WTC11 (cell line): Measurements from ENCODE around the gene CAMK2A. TPM values are rescaled to one million over a fixed set of nuclear protein-coding genes. Genes with fewer than 3 reads are reported as not detected.

Experiments
- ATAC-seq: fragments of 200-7000 bp; cut with Tn5 transposase; 2 replicates; pipeline ENCODE4 v1.10.0; 2021; ENCODE audit warnings: mild to moderate bottlenecking, moderate library complexity
- CTCF ChIA-PET: fragments of 300-600 bp; sonication (Branson Sonifier 250); formaldehyde crosslinking; loops from one replicate; lab custom pipeline; 2021; ENCODE audit warnings: antibody characterized with exemption; lab: Charles Lee
- POLR2A ChIA-PET: fragments of 350-600 bp; sonication (Branson Sonifier 250); formaldehyde crosslinking; loops from one replicate; lab custom pipeline; 2021; ENCODE audit warnings: antibody characterized with exemption; lab: Charles Lee
- DNase-seq: peaks from one replicate; pipeline ENCODE4 v3.0.0; 2021; ENCODE audit warnings: low spot score
- H3K27ac Mint-ChIP-seq: 2 replicates; pipeline ENCODE4 v1.8.0; 2021; ENCODE audit warnings: mixed read lengths
- H3K27me3 Mint-ChIP-seq: 2 replicates; pipeline ENCODE4 v1.8.0; 2021; ENCODE audit warnings: low read depth, mild to moderate bottlenecking, moderate library complexity, mixed read lengths
- H3K36me3 Mint-ChIP-seq: 2 replicates; pipeline ENCODE4 v1.8.0; 2021; ENCODE audit warnings: mixed read lengths
- H3K4me1 Mint-ChIP-seq: 2 replicates; pipeline ENCODE4 v1.8.0; 2022; ENCODE audit warnings: mixed read lengths
- H3K4me3 Mint-ChIP-seq: 2 replicates; pipeline ENCODE4 v1.8.0; 2021; ENCODE audit warnings: mild to moderate bottlenecking, moderate library complexity, mixed read lengths
- H3K9me3 Mint-ChIP-seq: 2 replicates; pipeline ENCODE4 v1.8.0; 2021; ENCODE audit warnings: mixed read lengths
- CBFB ChIP-seq: sonication (generic); formaldehyde crosslinking; IDR thresholded peaks from 2 replicates; pipeline ENCODE4 v1.8.1; 2022; ENCODE audit warnings: mild to moderate bottlenecking, low read depth, missing genetic modification reagents
- ELF4 ChIP-seq: sonication (generic); formaldehyde crosslinking; IDR thresholded peaks from 2 replicates; pipeline ENCODE4 v1.8.1; 2022; ENCODE audit warnings: low read depth, mild to moderate bottlenecking, moderate library complexity, missing genetic modification reagents
- EMX1 ChIP-seq: fragments of 250-450 bp; sonication (Bioruptor Pico); IDR thresholded peaks from 2 replicates; pipeline ENCODE4 v1.8.0; 2021; ENCODE audit warnings: mild to moderate bottlenecking
- FOXK1 ChIP-seq: sonication (generic); formaldehyde crosslinking; IDR thresholded peaks from 2 replicates; pipeline ENCODE4 v1.8.0; 2022; ENCODE audit warnings: mild to moderate bottlenecking, moderate library complexity, missing genetic modification reagents
- GRHL2 ChIP-seq: fragments of 250-450 bp; sonication (Bioruptor Pico); IDR thresholded peaks from 2 replicates; pipeline ENCODE4 v1.8.0; 2022; ENCODE audit warnings: mild to moderate bottlenecking, moderate library complexity; ENCODE audit not compliant: insufficient replicate concordance, severe bottlenecking
- GTF2I ChIP-seq: fragments of 250-450 bp; sonication (Bioruptor Pico); conservative IDR thresholded peaks from 2 replicates; pipeline ENCODE4 v1.4.0; 2021; ENCODE audit warnings: mild to moderate bottlenecking
- IRF2 ChIP-seq: sonication (generic); formaldehyde crosslinking; IDR thresholded peaks from 2 replicates; pipeline ENCODE4 v1.8.0; 2022; ENCODE audit warnings: low read depth, missing genetic modification reagents, borderline replicate concordance
- NR3C1 ChIP-seq: sonication (generic); formaldehyde crosslinking; conservative IDR thresholded peaks from 2 replicates; pipeline ENCODE4 v1.8.1; 2023; ENCODE audit warnings: low read depth, mild to moderate bottlenecking, missing genetic modification reagents
- ZMAT4 ChIP-seq: fragments of 250-450 bp; sonication (Bioruptor Pico); IDR thresholded peaks from 2 replicates; pipeline ENCODE4 v1.9.0; 2021; ENCODE audit warnings: mild to moderate bottlenecking
- total RNA-seq: library from RNA; stranded (reverse); gene quantifications from 3 replicates; pipeline ENCODE4 v1.2.3, GENCODE V29; 2021
- TF ChIP-seq, protein P1 (sequence below): sonication (generic); formaldehyde crosslinking; IDR thresholded peaks from 2 replicates; pipeline ENCODE4 v1.8.1; 2022; ENCODE audit warnings: low read depth, missing genetic modification reagents, borderline replicate concordance
- TF ChIP-seq, protein P2 (sequence below): sonication (generic); formaldehyde crosslinking; IDR thresholded peaks from 2 replicates; pipeline ENCODE4 v1.8.1; 2023; ENCODE audit warnings: mild to moderate bottlenecking, missing genetic modification reagents
- TF ChIP-seq, protein P3 (sequence below): fragments of 250-450 bp; sonication (Bioruptor Pico); conservative IDR thresholded peaks from 2 replicates; pipeline ENCODE4 v1.9.0; 2021; ENCODE audit warnings: mild to moderate bottlenecking
- TF ChIP-seq, protein P4 (sequence below): fragments of 250-450 bp; sonication (Bioruptor Pico); IDR thresholded peaks from 2 replicates; pipeline ENCODE4 v1.9.0; 2021; ENCODE audit warnings: mild to moderate bottlenecking, borderline replicate concordance
- TF ChIP-seq, protein P5 (sequence below): sonication (generic); formaldehyde crosslinking; IDR thresholded peaks from 2 replicates; pipeline ENCODE4 v1.8.0; 2022; ENCODE audit warnings: mild to moderate bottlenecking, missing genetic modification reagents
- TF ChIP-seq, protein P6 (sequence below): sonication (generic); formaldehyde crosslinking; IDR thresholded peaks from 2 replicates; pipeline ENCODE4 v1.8.0; 2022; ENCODE audit warnings: mild to moderate bottlenecking, missing genetic modification reagents

CAMK2A gene
- total RNA-seq, 1 experiment from 2014 or later, result 0.13 TPM

DNA sequence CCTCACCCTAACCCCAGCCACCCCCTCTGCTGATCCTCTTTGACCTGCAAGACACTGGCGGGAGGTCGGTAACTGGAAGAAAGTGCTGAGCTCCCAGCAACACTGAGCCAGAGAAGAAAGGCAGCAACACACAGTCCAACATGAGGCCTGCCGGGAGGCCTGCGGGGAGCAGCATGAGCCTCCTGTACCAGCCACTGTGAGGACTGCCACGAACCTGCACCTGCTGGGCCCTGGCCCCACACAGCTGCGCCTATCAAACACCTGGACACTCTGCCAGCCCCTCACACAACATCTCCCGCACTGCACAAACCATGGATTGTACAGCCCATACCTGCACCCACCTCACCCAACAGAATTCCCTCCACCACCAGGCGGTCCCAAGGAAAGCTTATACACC is 18.3 kb downstream of the CAMK2A start (continued):
- TF ChIP-seq, protein P1, sequence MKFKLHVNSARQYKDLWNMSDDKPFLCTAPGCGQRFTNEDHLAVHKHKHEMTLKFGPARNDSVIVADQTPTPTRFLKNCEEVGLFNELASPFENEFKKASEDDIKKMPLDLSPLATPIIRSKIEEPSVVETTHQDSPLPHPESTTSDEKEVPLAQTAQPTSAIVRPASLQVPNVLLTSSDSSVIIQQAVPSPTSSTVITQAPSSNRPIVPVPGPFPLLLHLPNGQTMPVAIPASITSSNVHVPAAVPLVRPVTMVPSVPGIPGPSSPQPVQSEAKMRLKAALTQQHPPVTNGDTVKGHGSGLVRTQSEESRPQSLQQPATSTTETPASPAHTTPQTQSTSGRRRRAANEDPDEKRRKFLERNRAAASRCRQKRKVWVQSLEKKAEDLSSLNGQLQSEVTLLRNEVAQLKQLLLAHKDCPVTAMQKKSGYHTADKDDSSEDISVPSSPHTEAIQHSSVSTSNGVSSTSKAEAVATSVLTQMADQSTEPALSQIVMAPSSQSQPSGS (CRISPR knock-in tag), result no peak
- TF ChIP-seq EMX1 (CRISPR knock-in tag), result no peak
- TF ChIP-seq, protein P2, sequence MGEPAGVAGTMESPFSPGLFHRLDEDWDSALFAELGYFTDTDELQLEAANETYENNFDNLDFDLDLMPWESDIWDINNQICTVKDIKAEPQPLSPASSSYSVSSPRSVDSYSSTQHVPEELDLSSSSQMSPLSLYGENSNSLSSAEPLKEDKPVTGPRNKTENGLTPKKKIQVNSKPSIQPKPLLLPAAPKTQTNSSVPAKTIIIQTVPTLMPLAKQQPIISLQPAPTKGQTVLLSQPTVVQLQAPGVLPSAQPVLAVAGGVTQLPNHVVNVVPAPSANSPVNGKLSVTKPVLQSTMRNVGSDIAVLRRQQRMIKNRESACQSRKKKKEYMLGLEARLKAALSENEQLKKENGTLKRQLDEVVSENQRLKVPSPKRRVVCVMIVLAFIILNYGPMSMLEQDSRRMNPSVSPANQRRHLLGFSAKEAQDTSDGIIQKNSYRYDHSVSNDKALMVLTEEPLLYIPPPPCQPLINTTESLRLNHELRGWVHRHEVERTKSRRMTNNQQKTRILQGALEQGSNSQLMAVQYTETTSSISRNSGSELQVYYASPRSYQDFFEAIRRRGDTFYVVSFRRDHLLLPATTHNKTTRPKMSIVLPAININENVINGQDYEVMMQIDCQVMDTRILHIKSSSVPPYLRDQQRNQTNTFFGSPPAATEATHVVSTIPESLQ (CRISPR knock-in tag), result no peak
- no peak for TF ChIP-seq GTF2I (CRISPR knock-in tag)

DNA sequence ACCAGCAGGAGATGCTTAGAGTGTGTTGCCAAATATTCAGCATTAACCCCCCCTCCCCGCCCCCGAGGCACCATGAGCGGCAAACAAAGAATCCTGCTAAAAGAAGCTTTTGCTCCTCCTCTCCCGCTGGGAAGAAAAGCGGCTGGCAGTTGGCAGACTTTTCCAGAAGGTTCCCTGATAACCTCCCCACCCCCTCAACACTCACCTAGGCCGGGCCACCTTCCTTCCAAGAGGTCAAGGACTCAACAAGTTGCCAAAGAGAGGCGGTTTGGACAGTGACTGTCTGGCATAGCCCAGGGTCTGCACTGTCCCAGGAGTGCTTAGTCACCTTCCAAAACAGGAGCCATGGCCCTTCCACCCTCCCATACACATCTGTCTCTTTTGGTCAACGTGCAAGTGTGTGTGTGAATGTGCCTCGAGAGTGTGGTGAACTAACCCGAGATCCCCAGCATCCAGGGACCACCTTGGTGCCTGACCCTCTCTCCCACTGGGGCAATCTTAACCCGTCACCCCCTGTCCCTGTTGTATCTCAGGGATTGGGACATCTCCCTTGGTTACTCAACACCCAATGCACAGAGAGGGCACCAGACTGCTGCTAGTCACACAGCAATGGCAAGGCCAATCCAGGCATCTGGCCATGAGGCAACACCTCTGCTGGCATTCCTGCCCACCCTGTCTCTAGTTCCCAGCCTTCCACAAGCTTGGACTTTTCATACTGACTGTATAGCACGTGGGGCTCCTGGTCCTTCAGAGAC is 18.9 kb downstream of the CAMK2A start:
- Mint-ChIP-seq H3K27ac (no peak overlapping the region), H3K4me3 (no peak overlapping the region), H3K36me3 (no peaks in the 10 kb centered on the region), H3K27me3 (no peaks in the 10 kb centered on the region), H3K9me3 (no peaks in the 10 kb centered on the region), H3K4me1 (peaks cover 10% of the 10 kb centered on the region)
- ChIA-PET CTCF (interaction anchor here (0.6 to 3.9 kb wide), 6 partner anchors 14 to 176 kb away, joined by 3 to 71 read pairs (median 4); partner anchors contain the start of gene ARSI), POLR2A (interaction anchor here (0.6 kb wide), 1 partner anchor 15 kb away, joined by 4 read pairs; no protein-coding TSS in a partner anchor)
- TF ChIP-seq, protein P1 (CRISPR knock-in tag), result no peak
- TF ChIP-seq FOXK1 (CRISPR knock-in tag) (no peak), CBFB (CRISPR knock-in tag) (no peak), GRHL2 (no peak), ELF4 (CRISPR knock-in tag) (no peak), ZMAT4 (no peak), NR3C1 (CRISPR knock-in tag) (no peak), IRF2 (CRISPR knock-in tag) (no peak)
- TF ChIP-seq, protein P3, sequence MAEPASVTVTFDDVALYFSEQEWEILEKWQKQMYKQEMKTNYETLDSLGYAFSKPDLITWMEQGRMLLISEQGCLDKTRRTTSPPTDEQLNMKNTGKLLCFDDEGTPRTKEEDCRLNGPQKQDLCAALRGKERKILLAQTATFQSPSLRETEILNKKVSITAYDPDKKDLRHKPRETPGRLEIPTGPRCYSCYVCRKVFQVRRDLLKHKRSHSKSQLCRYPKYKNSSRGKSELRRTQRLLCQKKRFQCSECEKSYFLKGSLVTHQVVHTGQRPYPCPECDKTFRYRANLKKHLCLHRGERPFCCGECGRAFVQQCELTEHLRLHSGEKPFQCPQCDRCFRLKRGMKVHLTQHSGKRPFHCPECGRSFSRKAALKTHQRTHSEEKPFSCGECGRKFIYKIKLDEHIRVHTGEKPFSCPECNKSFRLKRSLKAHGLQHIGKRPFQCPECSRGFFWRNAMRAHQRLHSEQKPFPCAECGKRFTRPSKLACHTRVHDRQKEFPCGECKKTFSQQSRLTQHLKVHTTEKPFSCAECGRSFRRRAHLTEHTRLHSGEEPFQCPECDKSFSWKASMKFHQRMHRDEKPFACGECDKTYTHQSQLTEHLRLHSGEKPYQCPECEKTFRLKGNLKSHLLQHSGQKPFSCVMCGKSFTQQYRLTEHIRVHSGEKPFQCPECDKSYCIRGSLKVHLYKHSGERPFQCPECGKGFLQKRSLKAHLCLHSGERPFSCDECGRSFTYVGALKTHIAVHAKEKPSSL (CRISPR knock-in tag), result no peak
- TF ChIP-seq, protein P4, sequence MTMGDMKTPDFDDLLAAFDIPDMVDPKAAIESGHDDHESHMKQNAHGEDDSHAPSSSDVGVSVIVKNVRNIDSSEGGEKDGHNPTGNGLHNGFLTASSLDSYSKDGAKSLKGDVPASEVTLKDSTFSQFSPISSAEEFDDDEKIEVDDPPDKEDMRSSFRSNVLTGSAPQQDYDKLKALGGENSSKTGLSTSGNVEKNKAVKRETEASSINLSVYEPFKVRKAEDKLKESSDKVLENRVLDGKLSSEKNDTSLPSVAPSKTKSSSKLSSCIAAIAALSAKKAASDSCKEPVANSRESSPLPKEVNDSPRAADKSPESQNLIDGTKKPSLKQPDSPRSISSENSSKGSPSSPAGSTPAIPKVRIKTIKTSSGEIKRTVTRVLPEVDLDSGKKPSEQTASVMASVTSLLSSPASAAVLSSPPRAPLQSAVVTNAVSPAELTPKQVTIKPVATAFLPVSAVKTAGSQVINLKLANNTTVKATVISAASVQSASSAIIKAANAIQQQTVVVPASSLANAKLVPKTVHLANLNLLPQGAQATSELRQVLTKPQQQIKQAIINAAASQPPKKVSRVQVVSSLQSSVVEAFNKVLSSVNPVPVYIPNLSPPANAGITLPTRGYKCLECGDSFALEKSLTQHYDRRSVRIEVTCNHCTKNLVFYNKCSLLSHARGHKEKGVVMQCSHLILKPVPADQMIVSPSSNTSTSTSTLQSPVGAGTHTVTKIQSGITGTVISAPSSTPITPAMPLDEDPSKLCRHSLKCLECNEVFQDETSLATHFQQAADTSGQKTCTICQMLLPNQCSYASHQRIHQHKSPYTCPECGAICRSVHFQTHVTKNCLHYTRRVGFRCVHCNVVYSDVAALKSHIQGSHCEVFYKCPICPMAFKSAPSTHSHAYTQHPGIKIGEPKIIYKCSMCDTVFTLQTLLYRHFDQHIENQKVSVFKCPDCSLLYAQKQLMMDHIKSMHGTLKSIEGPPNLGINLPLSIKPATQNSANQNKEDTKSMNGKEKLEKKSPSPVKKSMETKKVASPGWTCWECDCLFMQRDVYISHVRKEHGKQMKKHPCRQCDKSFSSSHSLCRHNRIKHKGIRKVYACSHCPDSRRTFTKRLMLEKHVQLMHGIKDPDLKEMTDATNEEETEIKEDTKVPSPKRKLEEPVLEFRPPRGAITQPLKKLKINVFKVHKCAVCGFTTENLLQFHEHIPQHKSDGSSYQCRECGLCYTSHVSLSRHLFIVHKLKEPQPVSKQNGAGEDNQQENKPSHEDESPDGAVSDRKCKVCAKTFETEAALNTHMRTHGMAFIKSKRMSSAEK (CRISPR knock-in tag), result no peak
- TF ChIP-seq, protein P5, sequence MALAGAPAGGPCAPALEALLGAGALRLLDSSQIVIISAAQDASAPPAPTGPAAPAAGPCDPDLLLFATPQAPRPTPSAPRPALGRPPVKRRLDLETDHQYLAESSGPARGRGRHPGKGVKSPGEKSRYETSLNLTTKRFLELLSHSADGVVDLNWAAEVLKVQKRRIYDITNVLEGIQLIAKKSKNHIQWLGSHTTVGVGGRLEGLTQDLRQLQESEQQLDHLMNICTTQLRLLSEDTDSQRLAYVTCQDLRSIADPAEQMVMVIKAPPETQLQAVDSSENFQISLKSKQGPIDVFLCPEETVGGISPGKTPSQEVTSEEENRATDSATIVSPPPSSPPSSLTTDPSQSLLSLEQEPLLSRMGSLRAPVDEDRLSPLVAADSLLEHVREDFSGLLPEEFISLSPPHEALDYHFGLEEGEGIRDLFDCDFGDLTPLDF, result no peak
- TF ChIP-seq, protein P6, sequence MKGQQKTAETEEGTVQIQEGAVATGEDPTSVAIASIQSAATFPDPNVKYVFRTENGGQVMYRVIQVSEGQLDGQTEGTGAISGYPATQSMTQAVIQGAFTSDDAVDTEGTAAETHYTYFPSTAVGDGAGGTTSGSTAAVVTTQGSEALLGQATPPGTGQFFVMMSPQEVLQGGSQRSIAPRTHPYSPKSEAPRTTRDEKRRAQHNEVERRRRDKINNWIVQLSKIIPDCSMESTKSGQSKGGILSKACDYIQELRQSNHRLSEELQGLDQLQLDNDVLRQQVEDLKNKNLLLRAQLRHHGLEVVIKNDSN (CRISPR knock-in tag), result no peak
- no peak for DNase-seq
- no peak for ATAC-seq
